Heart left ventricle (tissue), 16 donors: ENCODE measurements around the gene RAB10. TPM values are rescaled to one million over a fixed set of nuclear protein-coding genes. Genes with fewer than 3 reads are reported as not detected.
A peak's percentile ranks its signal among the peaks of the same experiment; 100 is the strongest.

Experiments used
- ATAC-seq, 4 donors: fragments of 200-7000 bp; cut with Tn5 transposase; one replicate each; pipeline ENCODE4 v1.9.1; 2020 to 2022; ENCODE audit warnings: moderate library complexity in 4 of 4, mild to moderate bottlenecking in 3 of 4, moderate number of reproducible peaks in 1 of 4
- DNase-seq, 5 donors: peaks; one replicate each; pipeline ENCODE4 v3.0.0-alpha.2; 2020
- H3K27ac ChIP-seq, 12 donors: fragments of 200-600 bp; sonication (generic) in 4 of 12; one replicate each; pipeline versions ENCODE4 v1.5.0 to v1.8.0; 2016 to 2022; ENCODE audit warnings: mild to moderate bottlenecking in 2 of 12
- H3K27me3 ChIP-seq, 9 donors: fragments of 200-600 bp; sonication (generic) in 2 of 9; one replicate each; pipeline versions ENCODE4 v1.5.1 to v1.8.0; 2016 to 2022; ENCODE audit warnings: mild to moderate bottlenecking in 3 of 9
- H3K36me3 ChIP-seq, 9 donors: fragments of 200-600 bp; sonication (generic) in 2 of 9; one replicate each; pipeline versions ENCODE4 v1.5.0 to v1.8.0; 2018 to 2022; ENCODE audit warnings: mild to moderate bottlenecking in 2 of 9
- H3K4me1 ChIP-seq, 12 donors: fragments of 200-600 bp; sonication (generic) in 4 of 12; one replicate each; pipeline versions ENCODE4 v1.5.0 to v1.8.0; 2016 to 2022; ENCODE audit warnings: mild to moderate bottlenecking in 3 of 12
- H3K4me3 ChIP-seq, 12 donors: fragments of 200-600 bp; sonication (generic) in 4 of 12; one replicate each; pipeline versions ENCODE4 v1.5.0 to v1.8.0; 2017 to 2022; ENCODE audit warnings: mild to moderate bottlenecking in 9 of 12, moderate library complexity in 4 of 12
- H3K9me3 ChIP-seq, 12 donors: fragments of 200-600 bp; sonication (generic) in 4 of 12; one replicate each; pipeline versions ENCODE4 v1.5.0 to v1.8.0; 2016 to 2022; ENCODE audit warnings: mild to moderate bottlenecking in 1 of 12
- CTCF ChIP-seq, 12 donors: fragments of 200-600 bp; sonication (generic) in 4 of 12; IDR thresholded peaks; one replicate each; pipeline versions ENCODE4 v1.5.0 to v1.8.0; 2018 to 2022; ENCODE audit warnings: antibody characterized with exemption in 12 of 12, mild to moderate bottlenecking in 5 of 12
- POLR2A ChIP-seq, 2 donors: fragments of 450-650 bp; IDR thresholded peaks; one replicate each; pipeline ENCODE4 v1.6.1; 2017; ENCODE audit warnings: antibody characterized with exemption in 2 of 2, mild to moderate bottlenecking in 2 of 2, moderate library complexity in 2 of 2
- WGBS, 4 donors: extraction: QIAGEN DNeasy Blood & Tissue Kit in 2 of 4; methylation state at CpG; one replicate each; pipeline versions ENCODE4 v1.1.5 to v1.1.7; 2013 to 2018; 5-methylcytosine and 5-hydroxymethylcytosine counted together
- intact Hi-C, 10 donors: fragments of 100-400 bp; cut with DNase I; formaldehyde crosslinking; loops; one replicate each; pipeline versions ENCODE4 v1.11.1 to v1.14.2; 2022
- polyA plus RNA-seq, 2 donors: library from polyadenylated mRNA; stranded (reverse); fragments of 200-250 nt; gene quantifications; one replicate each; pipeline ENCODE4 v1.2.3, GENCODE V29; 2013
- total RNA-seq, 9 donors: library from RNA; depleted of rRNA in 2 of 9; stranded (reverse); fragments of >200 nt in 2 of 9; fragmentation: NEBNext Ultra II Directional in 3 of 9; extraction: Animal tissue kit (Norgen Biotek cat#: 25700) in 3 of 9; gene quantifications; one replicate each; pipeline versions ENCODE4 v1.1.0 to v1.2.4, GENCODE V29; 2016 to 2023
- donor health status: ischemic (EF 13 %, LVEDD 7.1; RV severe dilation, severe dysfunction).
- donor health status: healthy with polysubstance abuse.
- donor health status: DM: no; HTN: yes; CAD: no.
- donor health status: DM: no; HTN: no; CAD: no.
- donor health status: ischemic (EF 25% LVEDD 6.9; RV normal size, moderate dysfunction).
- donor health status: ischemic (EF 25% LVEDD 5.7; RV mildly dilated, moderate dysfunction).
- donor health status: healthy.
- donor health status: DM: yes; HTN: yes; CAD: no.
- donor health status: ischemic (EF 35%, LVEDD 5.7; RV mildly dilated, moderate dysfunction).
- donor health status: nonischemic (EF 11% LVEDD 7.7; RV severe dilation, severe dysfunction).
- donor health status: DM: yes; HTN: yes; CAD: no.
- donor health status: PGD.
- donor health status: ischemic (EF 29% LVEDD 5.4; RV normal size, mild dysfunction).
- donor health status: nonischemic (EF 23%, LVEDD 6.1; RV moderate dilation, normal function).

RAB10 gene
- total and polyA plus RNA-seq, 11 donors, result 33.1 to 121 (median 97.4) TPM

GRCh38 chr2:25991965-25992364 is 41.9 kb upstream of the RAB10 start:
- Histone ChIP-seq H3K36me3 (no peaks in the 10 kb centered on the region), H3K9me3 (no peaks in the 10 kb centered on the region), H3K4me1 (peaks cover 0 to 12% (median 3%) of the 10 kb centered on the region in 12 donors), H3K27me3 (no peaks in the 10 kb centered on the region), H3K4me3 (peak overlapping the region in 1 of 12 donors; percentile 38), H3K27ac (no peak overlapping the region)
- no peak for TF ChIP-seq POLR2A (IDR thresholded peaks at IDR 0.05)
- TF ChIP-seq CTCF (IDR thresholded peaks at IDR 0.05), result no peak
- ATAC-seq, result peak in 3 of 4 donors; percentile 22 to 26 (median 24)
- 77 to 86% (median 80%) methylated on average over 3 of the region's 3 CpGs for WGBS, 4 donors
- intact Hi-C loops, result loop anchor here (1.0 to 10.0 kb wide), 6 partner anchors 40 to 155 kb away; no protein-coding TSS in a partner anchor
- no peak for DNase-seq

- ATAC-seq, result no peak
- Histone ChIP-seq H3K36me3 (no peaks in the 10 kb centered on the region), H3K4me3 (no peak overlapping the region), H3K9me3 (no peaks in the 10 kb centered on the region), H3K27ac (no peak overlapping the region), H3K27me3 (no peaks in the 10 kb centered on the region), H3K4me1 (peaks cover 0 to 15% (median 4%) of the 10 kb centered on the region in 12 donors)
- WGBS, 4 donors, result 89 to 92% (median 90%) methylated on average over 8 of the region's 8 CpGs
- no peak for DNase-seq
- TF ChIP-seq POLR2A (IDR thresholded peaks at IDR 0.05) (no peak), CTCF (IDR thresholded peaks at IDR 0.05) (no peak)
- intact Hi-C loops, result loop anchor here in 5 of 10 donors (5.0 to 10.0 kb wide), 4 partner anchors 40 to 155 kb away; no protein-coding TSS in a partner anchor
Observed at GRCh38 chr2:25992556-25992955, 41.3 kb upstream of the RAB10 start.

- WGBS, 4 donors, result 66 to 75% (median 71%) methylated on average over 5 of the region's 5 CpGs
- intact Hi-C loops, result loop anchor here in 5 of 10 donors (5.0 to 10.0 kb wide), 4 partner anchors 41 to 154 kb away; no protein-coding TSS in a partner anchor
- Histone ChIP-seq H3K27me3 (no peaks in the 10 kb centered on the region), H3K9me3 (no peaks in the 10 kb centered on the region), H3K36me3 (no peaks in the 10 kb centered on the region), H3K4me1 (peaks cover 0 to 15% (median 5%) of the 10 kb centered on the region in 12 donors), H3K27ac (no peak overlapping the region), H3K4me3 (no peak overlapping the region)
- TF ChIP-seq CTCF (IDR thresholded peaks at IDR 0.05) (no peak), POLR2A (IDR thresholded peaks at IDR 0.05) (no peak)
- no peak for DNase-seq
- ATAC-seq, result no peak
Observed at GRCh38 chr2:25993049-25993448, 40.8 kb upstream of the RAB10 start.

GRCh38 chr2:25994509-25994908 is 39.4 kb upstream of the RAB10 start:
- H3K4me1 ChIP-seq, result peaks cover 0 to 15% (median 5%) of the 10 kb centered on the region in 12 donors
- H3K4me3 ChIP-seq, result no peak overlapping the region
- no peak for ATAC-seq
- no peaks in the 10 kb centered on the region for H3K9me3 ChIP-seq
- H3K27me3 ChIP-seq, result no peaks in the 10 kb centered on the region
- no peak for DNase-seq
- 94 to 96% (median 95%) methylated on average over 15 of the region's 15 CpGs for WGBS, 4 donors
- H3K36me3 ChIP-seq, result no peaks in the 10 kb centered on the region
- intact Hi-C loops, result loop anchor here in 5 of 10 donors (5.0 to 10.0 kb wide), 4 partner anchors 42 to 153 kb away; no protein-coding TSS in a partner anchor
- no peak overlapping the region for H3K27ac ChIP-seq
- no peak for TF ChIP-seq CTCF (IDR thresholded peaks at IDR 0.05)
- TF ChIP-seq POLR2A (IDR thresholded peaks at IDR 0.05), result no peak
